ENCODE data around the gene EIF3D.

Gene EIF3D

DNA sequence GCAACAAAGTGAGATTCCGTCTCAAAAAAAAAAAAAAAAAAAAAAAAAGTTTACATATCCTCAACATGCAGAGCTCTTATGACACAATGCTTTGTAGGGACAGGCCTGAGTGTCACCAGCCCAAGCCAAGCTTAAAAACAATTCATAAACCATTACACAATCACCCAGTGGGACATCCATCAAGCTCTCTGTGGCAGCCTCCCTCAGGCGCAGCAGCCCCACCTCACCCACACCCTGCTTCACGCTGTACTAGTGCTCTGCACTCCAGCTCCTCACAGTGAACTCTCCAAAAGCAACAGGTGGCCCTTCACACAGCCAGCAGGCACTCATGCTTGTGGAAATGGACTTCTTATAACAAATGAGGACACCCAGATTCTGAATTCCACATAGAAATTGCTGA, 18.6 kb downstream of the EIF3D start:
- peak; percentile 32 for DNase-seq (ENCODE audit: low read depth)
- no peak overlapping the region for H3K4me3 ChIP-seq (ENCODE audit: low read length)
- TF ChIP-seq, protein P1, sequence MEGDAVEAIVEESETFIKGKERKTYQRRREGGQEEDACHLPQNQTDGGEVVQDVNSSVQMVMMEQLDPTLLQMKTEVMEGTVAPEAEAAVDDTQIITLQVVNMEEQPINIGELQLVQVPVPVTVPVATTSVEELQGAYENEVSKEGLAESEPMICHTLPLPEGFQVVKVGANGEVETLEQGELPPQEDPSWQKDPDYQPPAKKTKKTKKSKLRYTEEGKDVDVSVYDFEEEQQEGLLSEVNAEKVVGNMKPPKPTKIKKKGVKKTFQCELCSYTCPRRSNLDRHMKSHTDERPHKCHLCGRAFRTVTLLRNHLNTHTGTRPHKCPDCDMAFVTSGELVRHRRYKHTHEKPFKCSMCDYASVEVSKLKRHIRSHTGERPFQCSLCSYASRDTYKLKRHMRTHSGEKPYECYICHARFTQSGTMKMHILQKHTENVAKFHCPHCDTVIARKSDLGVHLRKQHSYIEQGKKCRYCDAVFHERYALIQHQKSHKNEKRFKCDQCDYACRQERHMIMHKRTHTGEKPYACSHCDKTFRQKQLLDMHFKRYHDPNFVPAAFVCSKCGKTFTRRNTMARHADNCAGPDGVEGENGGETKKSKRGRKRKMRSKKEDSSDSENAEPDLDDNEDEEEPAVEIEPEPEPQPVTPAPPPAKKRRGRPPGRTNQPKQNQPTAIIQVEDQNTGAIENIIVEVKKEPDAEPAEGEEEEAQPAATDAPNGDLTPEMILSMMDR (IDR thresholded peaks at IDR 0.05; ENCODE audit: insufficient read depth, low read depth, low read length, missing control alignments): no peak

DNA sequence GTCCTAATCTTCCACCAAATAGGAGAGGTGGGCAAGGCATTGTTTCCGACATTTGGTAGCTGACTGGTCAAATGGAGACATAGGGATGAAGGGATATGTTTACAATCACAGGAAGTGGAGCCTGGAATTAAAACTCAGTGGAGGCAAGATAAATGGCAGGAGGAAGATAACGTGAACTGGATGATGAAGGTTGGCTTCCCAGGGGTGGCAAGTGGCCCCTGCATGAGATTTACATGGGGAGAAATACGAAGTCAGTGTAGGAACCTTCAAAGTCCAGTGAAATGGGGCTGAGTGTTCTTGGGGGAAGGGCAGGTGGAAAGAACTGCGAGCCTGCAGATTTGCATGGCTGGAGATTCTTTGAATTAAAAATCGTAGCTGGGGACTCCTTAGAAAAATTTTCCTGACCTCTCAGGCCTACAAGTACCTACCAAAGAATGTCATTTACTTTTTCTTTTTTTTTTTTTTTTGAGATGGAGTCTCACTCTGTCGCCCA, 21.4 kb downstream of the EIF3D start:
- DNase-seq (ENCODE audit: low read depth): no peak
- TF ChIP-seq, protein P1 (IDR thresholded peaks at IDR 0.05; ENCODE audit: insufficient read depth, low read depth, low read length, missing control alignments): no peak
- peak overlapping the region; percentile 46 for H3K4me3 ChIP-seq (ENCODE audit: low read length)

DNA sequence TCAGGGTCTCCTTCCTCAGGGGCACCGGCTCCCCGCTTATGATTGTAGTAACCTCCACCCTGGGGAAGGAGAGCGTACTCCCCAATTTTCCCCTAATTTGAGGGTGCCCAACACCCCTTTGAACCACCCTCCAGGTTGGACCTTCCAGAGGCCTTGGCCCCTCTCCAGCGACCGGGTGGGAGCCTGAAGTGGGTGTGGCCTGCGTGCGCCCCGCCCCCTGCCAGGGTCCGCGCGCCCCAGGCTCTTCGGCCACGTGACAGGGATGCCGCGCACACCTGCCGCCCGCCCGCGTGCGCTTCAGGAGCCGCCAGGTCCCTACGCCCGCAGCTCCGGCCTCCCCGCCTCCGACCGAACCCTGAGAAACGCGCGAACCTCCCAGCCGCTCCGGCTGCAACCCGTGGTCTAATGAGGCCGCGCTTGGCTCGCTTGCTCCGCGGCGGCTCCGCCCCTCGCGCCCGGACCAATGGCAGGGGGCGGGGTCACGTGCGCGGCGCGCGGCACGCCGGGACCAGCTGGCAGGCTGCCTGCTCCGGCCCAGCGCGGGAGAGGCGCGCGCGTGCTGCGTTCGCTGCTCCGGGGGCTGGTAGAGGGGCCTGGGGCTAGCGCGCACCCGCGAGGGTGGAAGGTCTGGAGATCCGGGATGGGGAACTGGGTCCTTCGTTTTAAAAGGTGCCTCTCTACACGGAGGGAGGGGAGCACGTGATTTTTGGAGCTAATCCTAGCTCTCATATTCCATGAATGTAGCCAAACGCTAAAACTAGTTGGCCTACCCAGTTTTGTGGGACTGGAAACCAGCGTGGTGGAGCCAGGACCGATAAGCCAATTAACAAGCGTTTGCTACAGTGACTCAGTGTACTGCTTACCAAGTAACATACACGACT, 22.1 kb downstream of the EIF3D start, which contains the start of gene FOXRED2:
Gene FOXRED2, minus strand, starts transcription at position 404 of the 881 bp plus-strand sequence. CDS start 618 bp downstream, outside the sequence.
- TF ChIP-seq, protein P1 (IDR thresholded peaks at IDR 0.05; ENCODE audit: insufficient read depth, low read depth, low read length, missing control alignments): no peak
- H3K4me3 ChIP-seq (ENCODE audit: low read length): peak within 1 kb of the TSS; percentile 46
- DNase-seq (ENCODE audit: low read depth): peak; percentile 85

DNA sequence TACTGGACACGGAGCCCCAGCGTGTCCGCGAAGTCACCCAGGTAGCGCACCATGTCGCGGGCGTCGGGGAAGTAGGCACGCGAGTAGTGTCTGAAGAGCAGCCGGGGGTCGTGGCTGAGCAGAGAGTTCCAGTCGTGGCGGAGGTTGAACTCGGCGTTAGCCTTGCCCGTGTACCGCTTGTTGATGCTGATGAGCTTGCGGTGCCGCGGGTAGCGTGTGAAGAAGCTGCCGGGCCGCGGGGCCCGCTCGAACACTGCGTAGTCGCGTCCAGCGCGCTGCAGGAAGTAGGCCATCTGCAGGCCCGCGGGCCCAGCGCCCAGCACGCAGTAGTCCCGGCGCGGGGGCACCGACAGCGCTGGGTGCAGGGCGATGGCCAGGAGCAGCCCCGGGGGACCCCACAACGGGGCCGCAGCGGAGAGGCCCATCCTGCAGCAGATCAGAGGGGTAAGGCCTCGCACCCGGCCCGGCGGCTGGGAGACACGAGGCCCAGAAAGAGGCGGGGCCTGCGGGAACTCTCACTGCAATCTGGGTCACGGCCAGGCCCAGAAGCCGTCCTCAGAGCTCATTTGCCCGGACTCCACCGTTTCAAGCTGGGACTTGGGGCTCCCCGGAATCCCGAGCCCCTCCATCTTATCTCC, 22.8 kb downstream of the EIF3D start:
- TF ChIP-seq, protein P1 (IDR thresholded peaks at IDR 0.05; ENCODE audit: insufficient read depth, low read depth, low read length, missing control alignments): no peak
- H3K4me3 ChIP-seq (ENCODE audit: low read length): peak overlapping the region; percentile 38

DNA sequence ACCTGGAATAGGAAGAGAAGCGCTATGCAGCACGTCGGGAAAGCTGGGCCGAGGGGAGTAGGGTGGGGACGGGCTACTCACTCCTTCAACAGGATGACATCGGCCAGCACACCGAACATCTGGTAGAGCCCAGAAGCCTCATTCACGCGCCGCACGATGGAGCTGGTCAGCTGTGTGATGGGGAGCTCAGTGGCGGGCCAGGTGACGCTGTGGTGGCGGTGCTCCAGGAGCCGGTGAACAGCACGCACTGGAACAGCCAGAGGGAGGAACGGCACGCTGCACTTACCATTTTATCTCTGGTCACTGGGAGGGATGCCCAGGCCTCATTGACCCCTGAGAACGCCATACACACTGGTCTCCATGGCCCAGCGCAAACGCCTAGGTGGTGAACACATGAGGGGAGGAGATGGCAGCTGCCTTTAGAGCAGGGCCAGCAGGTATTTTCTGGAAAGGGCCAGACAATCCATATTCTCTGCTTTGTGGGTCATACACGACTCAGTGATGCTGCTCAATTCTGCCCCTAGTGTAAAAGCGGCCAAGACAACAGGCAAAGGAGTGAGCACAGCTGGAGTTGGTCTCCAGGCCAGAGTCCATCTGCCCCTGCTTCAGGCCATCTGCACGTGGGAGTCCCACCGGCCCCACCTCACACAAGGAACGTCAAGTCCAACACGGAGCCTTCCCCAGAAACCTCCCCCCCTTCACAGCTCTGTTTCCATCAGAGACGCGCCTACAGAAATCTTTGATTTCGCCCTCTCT, 30.9 kb downstream of the EIF3D start:
- H3K4me3 ChIP-seq (ENCODE audit: low read length): no peak overlapping the region
- DNase-seq (ENCODE audit: low read depth): no peak
- TF ChIP-seq, protein P1 (IDR thresholded peaks at IDR 0.05; ENCODE audit: insufficient read depth, low read depth, low read length, missing control alignments): no peak

More for the DNA sequence above, 22.8 kb downstream of the EIF3D start:
- no peak for DNase-seq (ENCODE audit: low read depth)

DNA sequence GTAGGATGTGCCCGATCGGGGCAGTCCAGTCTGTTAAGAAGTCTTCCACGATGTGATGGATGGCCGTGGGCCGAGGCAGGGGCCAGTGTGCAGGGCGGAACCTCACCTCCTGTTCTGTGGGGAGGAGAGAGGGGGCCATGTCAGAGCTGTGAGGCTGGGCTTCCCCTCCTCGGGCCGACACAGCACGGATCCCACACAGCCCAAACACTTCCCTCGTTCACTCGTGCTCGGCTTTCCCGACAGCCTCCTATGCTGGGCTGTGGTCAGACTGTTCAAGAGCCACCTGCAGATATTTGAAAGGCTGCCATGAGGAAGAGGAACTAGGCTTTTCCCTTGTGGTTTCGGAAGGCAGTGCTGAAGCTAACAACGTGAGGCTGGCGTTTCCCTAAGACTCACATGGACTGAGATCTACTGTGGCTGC, 35.3 kb downstream of the EIF3D start:
- H3K4me3 ChIP-seq (ENCODE audit: low read length): no peak overlapping the region
- DNase-seq (ENCODE audit: low read depth): no peak
- TF ChIP-seq, protein P1 (IDR thresholded peaks at IDR 0.05; ENCODE audit: insufficient read depth, low read depth, low read length, missing control alignments): no peak
